ENCODE measurements around the gene ASPSCR1.

Gene ASPSCR1

GRCh38 chr17:81934850-81935708 is 42.4 kb upstream of the ASPSCR1 start:
- Mint-ChIP-seq H3K27ac (no peak overlapping the region), H3K4me1 (ENCODE audit: low read depth) (peaks cover 40% of the 10 kb centered on the region), H3K9me3 (no peaks in the 10 kb centered on the region), H3K36me3 (ENCODE audit: low read depth) (peaks cover 19% of the 10 kb centered on the region), H3K27me3 (no peaks in the 10 kb centered on the region), H3K4me3 (peak overlapping the region; percentile 90)

GRCh38 chr17:81935709-81936084 is 41.7 kb upstream of the ASPSCR1 start:
- H3K27me3 Mint-ChIP-seq = peaks cover 5% of the 10 kb centered on the region
- H3K27ac Mint-ChIP-seq = peak overlapping the region; percentile 93
- peaks cover 19% of the 10 kb centered on the region for H3K36me3 Mint-ChIP-seq (ENCODE audit: low read depth)

GRCh38 chr17:81939218-81939617 is 38.2 kb upstream of the ASPSCR1 start:
- Mint-ChIP-seq H3K9me3 (no peaks in the 10 kb centered on the region), H3K4me3 (no peak overlapping the region), H3K36me3 (ENCODE audit: low read depth) (peaks cover 6% of the 10 kb centered on the region), H3K27me3 (peaks cover 5% of the 10 kb centered on the region), H3K4me1 (ENCODE audit: low read depth) (peaks cover 22% of the 10 kb centered on the region), H3K27ac (no peak overlapping the region)

More at GRCh38 chr17:81935709-81936084, 41.7 kb upstream of the ASPSCR1 start:
- Mint-ChIP-seq H3K9me3 (no peaks in the 10 kb centered on the region), H3K4me1 (ENCODE audit: low read depth) (peaks cover 37% of the 10 kb centered on the region), H3K4me3 (peak overlapping the region; percentile 90)

GRCh38 chr17:81939881-81940385 is 37.5 kb upstream of the ASPSCR1 start:
- Mint-ChIP-seq H3K27ac (no peak overlapping the region), H3K27me3 (peaks cover 5% of the 10 kb centered on the region), H3K4me3 (no peak overlapping the region), H3K36me3 (ENCODE audit: low read depth) (peaks cover 6% of the 10 kb centered on the region), H3K9me3 (no peaks in the 10 kb centered on the region), H3K4me1 (ENCODE audit: low read depth) (peaks cover 21% of the 10 kb centered on the region)

GRCh38 chr17:81940538-81941483 is 36.6 kb upstream of the ASPSCR1 start:
- peaks cover 3% of the 10 kb centered on the region for H3K36me3 Mint-ChIP-seq (ENCODE audit: low read depth)
- H3K9me3 Mint-ChIP-seq = no peaks in the 10 kb centered on the region
- H3K27me3 Mint-ChIP-seq = peaks cover 5% of the 10 kb centered on the region
- H3K4me1 Mint-ChIP-seq (ENCODE audit: low read depth) = peaks cover 16% of the 10 kb centered on the region
- no peak overlapping the region for H3K4me3 Mint-ChIP-seq
- no peak overlapping the region for H3K27ac Mint-ChIP-seq

- peaks cover 12% of the 10 kb centered on the region for H3K4me1 Mint-ChIP-seq (ENCODE audit: low read depth)
- no peaks in the 10 kb centered on the region for H3K9me3 Mint-ChIP-seq
- H3K36me3 Mint-ChIP-seq (ENCODE audit: low read depth) = no peaks in the 10 kb centered on the region
- no peak overlapping the region for H3K4me3 Mint-ChIP-seq
- H3K27me3 Mint-ChIP-seq = peaks cover 5% of the 10 kb centered on the region
- no peak overlapping the region for H3K27ac Mint-ChIP-seq
Observed at GRCh38 chr17:81941484-81942166, 35.8 kb upstream of the ASPSCR1 start.

- no peaks in the 10 kb centered on the region for H3K9me3 Mint-ChIP-seq
Observed at GRCh38 chr17:81942167-81942553, 35.3 kb upstream of the ASPSCR1 start.

GRCh38 chr17:81944858-81945257 is 32.6 kb upstream of the ASPSCR1 start:
- Mint-ChIP-seq H3K27me3 (peaks cover 5% of the 10 kb centered on the region), H3K4me3 (no peak overlapping the region), H3K27ac (no peak overlapping the region), H3K4me1 (ENCODE audit: low read depth) (no peaks in the 10 kb centered on the region), H3K9me3 (no peaks in the 10 kb centered on the region), H3K36me3 (ENCODE audit: low read depth) (no peaks in the 10 kb centered on the region)

More at GRCh38 chr17:81942167-81942553, 35.3 kb upstream of the ASPSCR1 start:
- Mint-ChIP-seq H3K27ac (no peak overlapping the region), H3K36me3 (ENCODE audit: low read depth) (no peaks in the 10 kb centered on the region), H3K4me3 (no peak overlapping the region), H3K27me3 (peaks cover 5% of the 10 kb centered on the region), H3K4me1 (ENCODE audit: low read depth) (peaks cover 11% of the 10 kb centered on the region)

GRCh38 chr17:81947189-81947588 is 30.2 kb upstream of the ASPSCR1 start, which contains the start of gene MYADML2:
MYADML2 (minus strand) TSS chr17:81947233; CDS start chr17:81941741, 5,492 bp downstream.
- no peak within 1 kb of the TSS for H3K4me3 Mint-ChIP-seq
- H3K4me1 Mint-ChIP-seq (ENCODE audit: low read depth) = no peaks in the 10 kb centered on the region
- no peaks in the 10 kb centered on the region for H3K9me3 Mint-ChIP-seq
- no peaks in the 10 kb centered on the region for H3K27me3 Mint-ChIP-seq
- no peak within 1 kb of the TSS for H3K27ac Mint-ChIP-seq
- no peaks in the 10 kb centered on the region for H3K36me3 Mint-ChIP-seq (ENCODE audit: low read depth)

GRCh38 chr17:81948635-81949378 is 28.6 kb upstream of the ASPSCR1 start:
- H3K9me3 Mint-ChIP-seq = no peaks in the 10 kb centered on the region

GRCh38 chr17:81950501-81950900 is 26.9 kb upstream of the ASPSCR1 start:
- H3K4me1 Mint-ChIP-seq (ENCODE audit: low read depth) = no peaks in the 10 kb centered on the region
- H3K4me3 Mint-ChIP-seq = no peak overlapping the region
- no peaks in the 10 kb centered on the region for H3K27me3 Mint-ChIP-seq
- no peaks in the 10 kb centered on the region for H3K9me3 Mint-ChIP-seq
- no peak overlapping the region for H3K27ac Mint-ChIP-seq
- H3K36me3 Mint-ChIP-seq (ENCODE audit: low read depth) = no peaks in the 10 kb centered on the region

More at GRCh38 chr17:81948635-81949378, 28.6 kb upstream of the ASPSCR1 start:
- H3K4me3 Mint-ChIP-seq = no peak overlapping the region
- H3K4me1 Mint-ChIP-seq (ENCODE audit: low read depth) = no peaks in the 10 kb centered on the region
- no peaks in the 10 kb centered on the region for H3K27me3 Mint-ChIP-seq
- H3K27ac Mint-ChIP-seq = no peak overlapping the region
- H3K36me3 Mint-ChIP-seq (ENCODE audit: low read depth) = no peaks in the 10 kb centered on the region

- H3K9me3 Mint-ChIP-seq = no peaks in the 10 kb centered on the region
- no peaks in the 10 kb centered on the region for H3K27me3 Mint-ChIP-seq
- no peak overlapping the region for H3K4me3 Mint-ChIP-seq
- no peak overlapping the region for H3K27ac Mint-ChIP-seq
- no peaks in the 10 kb centered on the region for H3K4me1 Mint-ChIP-seq (ENCODE audit: low read depth)
- H3K36me3 Mint-ChIP-seq (ENCODE audit: low read depth) = no peaks in the 10 kb centered on the region
Observed at GRCh38 chr17:81951785-81952684, 25.4 kb upstream of the ASPSCR1 start.

- Mint-ChIP-seq H3K27me3 (peaks cover under 1% of the 10 kb centered on the region), H3K4me3 (no peak overlapping the region)
Observed at GRCh38 chr17:81952792-81953228, 24.6 kb upstream of the ASPSCR1 start.

More at GRCh38 chr17:81952792-81953228, 24.6 kb upstream of the ASPSCR1 start:
- no peaks in the 10 kb centered on the region for H3K9me3 Mint-ChIP-seq
- no peaks in the 10 kb centered on the region for H3K4me1 Mint-ChIP-seq (ENCODE audit: low read depth)
- no peak overlapping the region for H3K27ac Mint-ChIP-seq
- H3K36me3 Mint-ChIP-seq (ENCODE audit: low read depth) = no peaks in the 10 kb centered on the region
